DOHH2 (cell line): ENCODE results near the gene ACCSL.

Experiments used
- H3F3A ChIP-seq: fragments of 200-600 bp; sonication (generic), shearing (Covaris generic); 2 replicates; pipeline ENCODE4 v1.6.0; 2016; ENCODE audit warnings: antibody characterized with exemption, mild to moderate bottlenecking; ENCODE audit not compliant: control insufficient read depth, insufficient read depth
- H3K27ac ChIP-seq: fragments of 200-600 bp; sonication (generic); 2 replicates; pipeline ENCODE4 v1.5.1; 2014; ENCODE audit warnings: low read depth, mild to moderate bottlenecking, low read length, moderate library complexity
- H3K27me3 ChIP-seq: fragments of 200-600 bp; sonication (generic); 2 replicates; pipeline ENCODE4 v1.6.1; 2014; ENCODE audit warnings: mild to moderate bottlenecking, low read length, mixed read lengths; ENCODE audit not compliant: control insufficient read depth
- H3K36me3 ChIP-seq: fragments of 200-600 bp; sonication (generic); 2 replicates; pipeline ENCODE4 v1.6.1; 2014; ENCODE audit warnings: mild to moderate bottlenecking, low read length, moderate library complexity, mixed read lengths; ENCODE audit not compliant: control insufficient read depth
- H3K4me1 ChIP-seq: fragments of 200-600 bp; sonication (generic); 2 replicates; pipeline ENCODE4 v1.6.1; 2014; ENCODE audit warnings: mild to moderate bottlenecking, low read length, mixed read lengths; ENCODE audit not compliant: control insufficient read depth
- H3K4me2 ChIP-seq: fragments of 200-600 bp; sonication (generic); 2 replicates; pipeline ENCODE4 v1.6.0; 2014; ENCODE audit warnings: mild to moderate bottlenecking, low read length, moderate library complexity
- H3K4me3 ChIP-seq: fragments of 200-600 bp; sonication (generic); 2 replicates; pipeline ENCODE4 v1.5.1; 2014; ENCODE audit warnings: mild to moderate bottlenecking, low read length, mixed read lengths
- H3K79me2 ChIP-seq: fragments of 200-600 bp; sonication (generic); 2 replicates; pipeline ENCODE4 v1.6.1; 2014; ENCODE audit warnings: mild to moderate bottlenecking, low read length, mixed read lengths; ENCODE audit not compliant: control insufficient read depth
- H3K9me2 ChIP-seq: fragments of 200-600 bp; sonication (generic); replicated peaks from 2 replicates; pipeline ENCODE4 v1.6.1; 2014; ENCODE audit warnings: mild to moderate bottlenecking, low read length, mixed read lengths; ENCODE audit not compliant: control insufficient read depth
- H3K9me3 ChIP-seq: fragments of 200-600 bp; sonication (generic); 2 replicates; pipeline ENCODE4 v1.6.1; 2014; ENCODE audit warnings: antibody characterized with exemption, low read length, mixed read lengths; ENCODE audit not compliant: control insufficient read depth, insufficient read depth
- H4K20me1 ChIP-seq: fragments of 200-600 bp; sonication (generic); 2 replicates; pipeline ENCODE4 v1.6.0; 2014; ENCODE audit warnings: low read depth, mild to moderate bottlenecking, antibody characterized with exemption, low read length, moderate library complexity; ENCODE audit not compliant: control insufficient read depth, insufficient read depth
- CTCF ChIP-seq: fragments of 200-600 bp; sonication (generic); IDR thresholded peaks from one replicate; pipeline ENCODE4 v1.5.1; 2014; ENCODE audit warnings: antibody characterized with exemption, mild to moderate bottlenecking, low read depth, low read length; ENCODE audit not compliant: poor library complexity, severe bottlenecking
- EZH2phosphoT487 ChIP-seq: fragments of 200-600 bp; sonication (generic); IDR thresholded peaks from 2 replicates; pipeline ENCODE4 v1.6.1; 2017; ENCODE audit warnings: borderline replicate concordance, mild to moderate bottlenecking, antibody characterized with exemption, low read length, moderate library complexity, mixed read lengths

ACCSL gene

GRCh38 chr11:44034639-44035038 lies 13.1 kb upstream of the ACCSL start:
- Histone ChIP-seq H3K79me2 (no peaks in the 10 kb centered on the region), H4K20me1 (no peaks in the 10 kb centered on the region), H3F3A (no peaks in the 10 kb centered on the region), H3K4me3 (no peak overlapping the region), H3K9me2 (no peaks in the 10 kb centered on the region), H3K27ac (no peak overlapping the region), H3K36me3 (no peaks in the 10 kb centered on the region), H3K4me2 (no peak overlapping the region), H3K9me3 (no peaks in the 10 kb centered on the region), H3K4me1 (no peaks in the 10 kb centered on the region), H3K27me3 (peaks cover 3% of the 10 kb centered on the region)
- TF ChIP-seq CTCF (no peak), EZH2phosphoT487 (no peak)

- Histone ChIP-seq H3K9me2 (no peaks in the 10 kb centered on the region), H4K20me1 (no peaks in the 10 kb centered on the region), H3K4me2 (no peak overlapping the region), H3K4me1 (no peaks in the 10 kb centered on the region), H3K4me3 (no peak overlapping the region), H3F3A (no peaks in the 10 kb centered on the region), H3K79me2 (no peaks in the 10 kb centered on the region), H3K9me3 (no peaks in the 10 kb centered on the region), H3K27ac (no peak overlapping the region), H3K27me3 (no peaks in the 10 kb centered on the region), H3K36me3 (no peaks in the 10 kb centered on the region)
- TF ChIP-seq EZH2phosphoT487 (no peak), CTCF (peak; percentile 73)
Observed at GRCh38 chr11:44036811-44037657, 10.7 kb upstream of the ACCSL start.

GRCh38 chr11:44037658-44037998 lies 10.2 kb upstream of the ACCSL start:
- Histone ChIP-seq H3K4me1 (no peaks in the 10 kb centered on the region), H4K20me1 (no peaks in the 10 kb centered on the region), H3F3A (no peaks in the 10 kb centered on the region), H3K27me3 (no peaks in the 10 kb centered on the region), H3K79me2 (no peaks in the 10 kb centered on the region), H3K4me2 (no peak overlapping the region), H3K9me2 (no peaks in the 10 kb centered on the region), H3K36me3 (no peaks in the 10 kb centered on the region), H3K4me3 (no peak overlapping the region), H3K9me3 (no peaks in the 10 kb centered on the region), H3K27ac (no peak overlapping the region)
- TF ChIP-seq EZH2phosphoT487: no peak
- TF ChIP-seq CTCF: no peak
